Neutrophil (primary cell): ENCODE measurements around the gene RAB3A.

Experiments used
- H3K27ac ChIP-seq: fragments of 200-600 bp; sonication (generic); 2 replicates; pipeline ENCODE4 v1.5.1; 2016; ENCODE audit warnings: mild to moderate bottlenecking, moderate library complexity
- H3K27me3 ChIP-seq: fragments of 200-600 bp; sonication (generic); 2 replicates; pipeline ENCODE4 v1.6.0; 2016; ENCODE audit warnings: mild to moderate bottlenecking
- H3K36me3 ChIP-seq: fragments of 200-600 bp; sonication (generic); 2 replicates; pipeline ENCODE4 v1.5.1; 2017
- H3K4me1 ChIP-seq, 2 experiments: fragments of 200-600 bp in 1 of 2; sonication (generic) in 1 of 2; 1 replicate in 1 of 2; 2 replicates in 1 of 2; pipeline versions ENCODE4 v1.5.1 to v1.6.1; 2013 to 2016; ENCODE audit warnings: low read depth in 1 of 2, low read length in 1 of 2, mild to moderate bottlenecking in 1 of 2, moderate library complexity in 1 of 2; ENCODE audit not compliant: control insufficient read depth in 1 of 2, insufficient read depth in 1 of 2
- H3K4me3 ChIP-seq, 2 experiments: fragments of 200-600 bp in 1 of 2; sonication (generic) in 1 of 2; 1 replicate in 1 of 2; 2 replicates in 1 of 2; pipeline ENCODE4 v1.5.1; 2013 to 2016; ENCODE audit warnings: low read depth in 1 of 2, low read length in 1 of 2, mild to moderate bottlenecking in 1 of 2, moderate library complexity in 1 of 2
- H3K9me3 ChIP-seq: fragments of 200-600 bp; sonication (generic); 2 replicates; pipeline ENCODE4 v1.5.1; 2016
- TF ChIP-seq, protein P1 (sequence below): fragments of 200-600 bp; sonication (generic); IDR thresholded peaks from 2 replicates; pipeline ENCODE4 v1.5.1; 2016; ENCODE audit warnings: antibody characterized with exemption

The RAB3A gene

DNA sequence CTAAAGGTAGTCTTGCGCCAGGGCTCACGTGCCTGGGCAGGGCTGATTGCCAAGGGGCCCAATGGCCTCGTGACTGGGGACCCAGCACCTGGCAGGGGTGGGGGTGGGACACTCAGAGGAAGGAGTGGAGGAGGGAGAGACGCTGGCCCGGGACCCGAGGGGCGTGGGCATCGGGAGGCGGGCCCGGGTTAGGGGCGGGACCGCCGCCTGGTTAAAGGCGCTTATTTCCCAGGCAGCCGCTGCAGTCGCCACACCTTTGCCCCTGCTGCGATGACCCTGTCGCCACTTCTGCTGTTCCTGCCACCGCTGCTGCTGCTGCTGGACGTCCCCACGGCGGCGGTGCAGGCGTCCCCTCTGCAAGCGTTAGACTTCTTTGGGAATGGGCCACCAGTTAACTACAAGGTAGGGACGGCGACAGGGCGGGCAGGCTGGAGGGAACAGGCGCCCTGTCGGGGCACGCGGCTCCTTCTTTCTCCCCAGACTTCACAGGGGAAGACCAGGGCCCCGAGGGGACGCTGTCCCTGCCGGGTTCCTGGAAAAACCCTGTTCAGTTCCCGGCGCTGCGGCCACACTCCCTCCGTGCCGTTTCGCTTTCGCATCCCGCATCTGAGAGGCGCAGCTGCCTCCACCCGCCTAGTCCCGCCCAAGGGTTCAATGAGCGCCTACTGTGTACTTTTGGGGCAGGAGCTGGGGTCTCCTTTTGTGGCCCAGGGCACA lies 30.1 kb downstream of the RAB3A start, which contains the start of gene IFI30:
Gene IFI30 (plus strand): TSS at position 242 of the 717 bp plus-strand sequence. CDS start 29 bp downstream, at position 271.
- Histone ChIP-seq H3K27me3 (peaks cover 19% of the 10 kb centered on the region), H3K36me3 (peaks cover 38% of the 10 kb centered on the region), H3K4me3 (peak within 1 kb of the TSS; percentile 73 to 84), H3K4me1 (peaks cover 70 to 80% of the 10 kb centered on the region in 2 experiments), H3K9me3 (no peaks in the 10 kb centered on the region), H3K27ac (peak within 1 kb of the TSS; percentile 98)
- TF ChIP-seq, protein P1, sequence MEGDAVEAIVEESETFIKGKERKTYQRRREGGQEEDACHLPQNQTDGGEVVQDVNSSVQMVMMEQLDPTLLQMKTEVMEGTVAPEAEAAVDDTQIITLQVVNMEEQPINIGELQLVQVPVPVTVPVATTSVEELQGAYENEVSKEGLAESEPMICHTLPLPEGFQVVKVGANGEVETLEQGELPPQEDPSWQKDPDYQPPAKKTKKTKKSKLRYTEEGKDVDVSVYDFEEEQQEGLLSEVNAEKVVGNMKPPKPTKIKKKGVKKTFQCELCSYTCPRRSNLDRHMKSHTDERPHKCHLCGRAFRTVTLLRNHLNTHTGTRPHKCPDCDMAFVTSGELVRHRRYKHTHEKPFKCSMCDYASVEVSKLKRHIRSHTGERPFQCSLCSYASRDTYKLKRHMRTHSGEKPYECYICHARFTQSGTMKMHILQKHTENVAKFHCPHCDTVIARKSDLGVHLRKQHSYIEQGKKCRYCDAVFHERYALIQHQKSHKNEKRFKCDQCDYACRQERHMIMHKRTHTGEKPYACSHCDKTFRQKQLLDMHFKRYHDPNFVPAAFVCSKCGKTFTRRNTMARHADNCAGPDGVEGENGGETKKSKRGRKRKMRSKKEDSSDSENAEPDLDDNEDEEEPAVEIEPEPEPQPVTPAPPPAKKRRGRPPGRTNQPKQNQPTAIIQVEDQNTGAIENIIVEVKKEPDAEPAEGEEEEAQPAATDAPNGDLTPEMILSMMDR = peak; percentile 30

DNA sequence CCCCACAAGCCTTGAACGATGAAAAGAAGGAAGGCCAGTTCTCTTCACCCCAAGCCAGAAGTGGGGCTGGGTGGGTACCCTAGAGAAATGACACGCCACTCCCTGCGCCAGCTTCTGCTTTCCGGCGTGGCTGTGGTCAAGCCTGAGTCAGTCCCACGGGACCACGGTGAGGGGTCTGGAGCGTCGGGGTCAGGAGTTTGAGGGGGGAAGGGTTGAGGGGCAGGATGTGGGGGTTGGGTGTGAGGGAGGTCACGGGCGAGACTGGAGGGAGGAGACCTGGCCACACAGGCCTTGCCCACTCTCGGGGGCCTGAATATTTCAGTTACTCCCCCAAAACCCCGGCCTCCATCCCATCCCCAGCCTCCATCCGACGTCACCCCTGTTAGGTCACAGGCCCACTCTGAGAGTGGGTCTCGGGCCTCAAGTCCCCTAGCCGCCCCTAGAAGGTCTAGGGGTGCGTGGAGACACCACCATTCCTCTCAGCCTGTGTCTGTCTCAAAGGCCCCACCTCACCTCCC lies 30.7 kb downstream of the RAB3A start:
- Histone ChIP-seq H3K27ac (peak overlapping the region; percentile 98), H3K4me3 (peak overlapping the region; percentile 73 to 84)

DNA sequence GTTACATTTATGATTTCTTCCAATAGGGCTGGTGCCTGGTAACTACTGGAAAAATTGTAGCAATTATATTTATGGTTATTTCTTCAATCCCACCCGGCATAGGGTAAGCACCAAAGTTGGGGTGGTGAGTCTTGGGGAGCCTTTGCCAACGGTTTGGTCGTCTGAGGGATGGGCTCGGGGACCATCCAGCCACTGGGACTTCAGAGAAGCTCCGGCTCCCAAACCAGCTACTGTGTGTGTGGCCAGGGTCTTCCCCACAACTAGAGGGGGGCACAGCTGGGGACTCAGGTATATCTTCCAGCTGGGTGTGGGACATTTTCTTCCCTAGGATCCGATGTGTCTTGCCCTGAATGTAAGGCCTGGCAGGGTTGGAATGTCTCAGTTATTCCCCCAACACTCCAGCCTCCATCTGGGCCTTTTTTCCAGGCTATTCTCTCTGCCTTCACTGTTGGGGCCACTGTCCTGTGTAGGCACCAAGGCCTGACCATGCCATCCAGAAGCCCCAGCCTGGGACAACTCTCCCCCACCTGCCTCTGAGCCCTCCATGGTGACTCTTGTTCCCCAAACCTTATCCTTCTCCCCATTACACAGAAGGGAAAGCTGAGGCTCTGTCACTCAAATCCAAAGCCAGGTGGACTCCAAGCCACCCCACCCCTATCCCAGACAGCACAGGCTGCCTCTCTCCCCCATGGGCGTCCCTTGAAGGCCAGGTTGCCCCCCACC lies 31.4 kb downstream of the RAB3A start:
- H3K27me3 ChIP-seq = peaks cover 19% of the 10 kb centered on the region
- H3K9me3 ChIP-seq = no peaks in the 10 kb centered on the region
- peak overlapping the region; percentile 98 for H3K27ac ChIP-seq
- H3K36me3 ChIP-seq = peaks cover 25% of the 10 kb centered on the region
- peaks cover 76 to 89% of the 10 kb centered on the region in 2 experiments for H3K4me1 ChIP-seq
- H3K4me3 ChIP-seq = peak overlapping the region; percentile 73 to 84
- TF ChIP-seq, protein P1 = no peak

More for the DNA sequence above, 30.7 kb downstream of the RAB3A start:
- peaks cover 32% of the 10 kb centered on the region for H3K36me3 ChIP-seq
- peaks cover 19% of the 10 kb centered on the region for H3K27me3 ChIP-seq
- H3K4me1 ChIP-seq = peaks cover 74 to 86% of the 10 kb centered on the region in 2 experiments
- TF ChIP-seq, protein P1 = no peak
- H3K9me3 ChIP-seq = no peaks in the 10 kb centered on the region

DNA sequence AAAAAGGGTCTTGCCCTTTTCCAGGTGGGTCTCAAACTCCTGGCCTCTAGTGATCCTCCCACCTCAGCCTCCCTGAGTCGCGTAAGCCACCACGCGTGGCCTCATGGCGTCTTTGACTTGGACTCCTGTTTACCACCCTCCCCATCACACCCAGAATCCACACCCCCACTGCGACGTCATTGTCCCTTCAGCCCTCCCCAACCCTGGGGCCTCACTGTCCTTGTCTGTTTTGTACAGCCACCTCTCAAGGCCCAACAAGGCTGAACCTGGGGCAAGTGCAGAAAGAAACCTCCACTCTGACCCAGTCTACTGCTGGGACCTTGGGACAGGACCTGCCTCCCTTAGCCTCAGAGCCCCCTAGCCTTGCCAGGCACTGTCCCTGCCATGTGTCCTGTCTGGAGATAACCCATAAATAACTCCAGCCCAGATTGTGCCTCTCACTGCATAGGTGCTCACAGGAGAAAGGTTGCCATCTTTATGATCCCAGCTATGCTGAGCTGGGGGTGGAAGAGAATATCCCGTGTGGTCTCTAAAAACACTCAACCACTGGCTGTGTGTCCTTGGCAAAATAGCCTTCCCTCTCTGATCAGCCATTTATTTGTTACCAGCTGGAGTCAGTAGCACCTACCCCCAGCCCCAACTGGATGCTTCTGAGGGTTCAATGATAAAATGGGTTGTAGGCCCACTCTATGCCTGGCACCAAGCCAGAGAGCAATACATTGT lies 32.1 kb downstream of the RAB3A start:
- no peaks in the 10 kb centered on the region for H3K9me3 ChIP-seq
- peak overlapping the region; percentile 98 for H3K27ac ChIP-seq
- peaks cover 18% of the 10 kb centered on the region for H3K36me3 ChIP-seq
- peaks cover 15% of the 10 kb centered on the region for H3K27me3 ChIP-seq
- H3K4me3 ChIP-seq = no peak overlapping the region
- peaks cover 69 to 83% of the 10 kb centered on the region in 2 experiments for H3K4me1 ChIP-seq
- TF ChIP-seq, protein P1 = no peak

DNA sequence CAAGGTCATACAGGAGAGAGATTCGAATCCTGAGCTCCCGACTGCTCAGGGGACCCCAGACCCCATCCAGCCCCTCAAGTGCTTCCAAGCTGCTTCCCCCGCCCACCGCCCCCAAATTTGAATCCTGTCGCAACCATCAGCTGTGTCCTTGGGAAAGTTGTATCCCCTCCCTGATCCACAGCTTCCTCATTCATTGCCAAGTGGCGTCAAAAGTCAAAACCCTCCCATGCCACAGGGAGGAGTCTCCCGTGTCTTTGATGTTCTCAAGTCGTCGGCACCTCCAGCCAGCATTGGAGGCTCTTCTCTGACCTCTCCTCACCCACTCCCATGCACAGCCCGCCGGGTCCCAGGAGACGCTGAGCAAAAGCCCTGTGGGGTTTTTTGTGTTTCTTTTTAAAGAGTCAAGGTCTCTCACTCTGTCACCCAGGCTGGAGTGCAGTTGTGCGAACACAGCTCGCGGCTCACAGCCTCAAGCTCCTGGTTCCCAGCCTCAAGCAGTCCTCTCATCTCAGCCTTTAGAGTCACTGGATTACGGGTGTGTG lies 33.1 kb downstream of the RAB3A start:
- TF ChIP-seq, protein P1 = no peak
- Histone ChIP-seq H3K9me3 (no peaks in the 10 kb centered on the region), H3K4me1 (peaks cover 62 to 76% of the 10 kb centered on the region in 2 experiments), H3K36me3 (peaks cover 9% of the 10 kb centered on the region), H3K27me3 (peaks cover 9% of the 10 kb centered on the region), H3K27ac (peak overlapping the region; percentile 98), H3K4me3 (peak overlapping the region; percentile 46 to 52)
